ENCODE data around the gene FGD3.

The FGD3 gene

DNA sequence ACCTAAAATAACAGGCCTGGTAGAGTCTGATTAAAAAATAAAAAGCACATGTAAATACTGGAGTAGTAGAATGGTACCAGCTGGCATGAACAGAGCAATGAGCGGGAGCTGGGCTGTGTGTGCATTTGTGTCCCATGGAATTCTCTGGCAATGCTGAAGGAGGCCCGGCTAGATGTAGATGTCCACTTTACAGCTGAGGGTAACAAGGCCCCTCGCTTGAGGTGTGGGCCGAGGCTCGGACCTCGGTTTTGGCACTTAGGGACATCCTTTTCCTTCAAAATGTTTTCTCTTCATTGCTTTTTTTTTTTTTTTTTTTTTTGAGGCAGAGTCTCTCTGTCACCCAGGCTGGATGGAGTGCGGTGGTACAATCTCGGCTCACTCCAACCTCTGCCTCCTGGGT lies 1.5 kb upstream of the FGD3 start:
- H3K23ac ChIP-seq (ENCODE audit: low read length): no peak overlapping the region
- no peak overlapping the region for H3K56ac ChIP-seq (ENCODE audit: low read length)
- no peak overlapping the region for H4K8ac ChIP-seq (ENCODE audit: low read depth, low read length)
- H3K4me2 ChIP-seq (ENCODE audit: low read length): no peak overlapping the region
- H2BK15ac ChIP-seq (replicated peaks; ENCODE audit: low read depth): no peak overlapping the region
- no peak overlapping the region for H2AK5ac ChIP-seq (ENCODE audit: low read length)
- no peaks in the 10 kb centered on the region for H3K27me3 ChIP-seq (ENCODE audit: insufficient read depth, low read length, poor library complexity)
- no peaks in the 10 kb centered on the region for H3K36me3 ChIP-seq (ENCODE audit: control insufficient read depth, insufficient read depth, low read length)
- WGBS (ENCODE audit: extremely low coverage, insufficient coverage, low lambda C conversion rate): no CpG with 5 or more reads among the region's 8 CpGs
- no peaks in the 10 kb centered on the region for H3K79me2 ChIP-seq (ENCODE audit: control insufficient read depth, insufficient read depth, low read length)
- H3K4me1 ChIP-seq (ENCODE audit: control insufficient read depth, low read depth, low read length): peaks cover 2% of the 10 kb centered on the region
- H4K5ac ChIP-seq (ENCODE audit: low read length): no peak overlapping the region
- no peak overlapping the region for H2BK5ac ChIP-seq (ENCODE audit: low read length)
- no peak overlapping the region for H2BK120ac ChIP-seq (ENCODE audit: low read depth, low read length)
- no peak overlapping the region for H3K27ac ChIP-seq (ENCODE audit: low read depth, low read length)
- H3K18ac ChIP-seq (ENCODE audit: low read length): no peak overlapping the region
- H3K9ac ChIP-seq (ENCODE audit: low read length): no peak overlapping the region
- DNase-seq: no peak
- H3K79me1 ChIP-seq (ENCODE audit: low read length): no peaks in the 10 kb centered on the region
- no peak overlapping the region for H3K4me3 ChIP-seq (ENCODE audit: low read length)
- H3K4ac ChIP-seq (ENCODE audit: low read depth, low read length): no peak overlapping the region

DNA sequence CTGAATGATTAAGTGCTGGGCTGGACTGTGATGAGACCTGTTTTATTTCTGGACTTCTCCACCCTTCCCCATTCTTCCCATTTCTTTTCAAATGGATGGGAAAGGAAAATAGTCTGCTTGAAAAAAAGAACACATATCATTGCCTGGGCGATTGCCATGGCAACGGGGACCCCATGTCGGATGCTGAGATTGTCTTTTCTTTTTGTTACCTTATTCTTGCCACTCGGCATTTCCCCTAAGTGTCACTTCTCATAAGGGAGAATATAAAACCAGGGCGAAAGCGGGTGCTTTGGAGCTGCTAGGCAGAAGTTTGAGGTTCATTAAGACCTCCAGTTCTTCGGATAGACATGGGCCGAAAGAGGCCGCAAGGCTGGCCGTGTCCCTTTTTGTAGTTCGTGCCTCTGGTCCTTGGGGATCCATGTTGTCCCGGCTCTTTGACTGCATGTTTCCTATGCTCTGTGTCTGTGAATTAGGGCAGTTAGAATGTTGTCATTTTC lies 763 bp downstream of the FGD3 start:
- no peak overlapping the region for H2AK5ac ChIP-seq (ENCODE audit: low read length)
- no peak overlapping the region for H3K27ac ChIP-seq (ENCODE audit: low read depth, low read length)
- H3K56ac ChIP-seq (ENCODE audit: low read length): no peak overlapping the region
- H3K79me1 ChIP-seq (ENCODE audit: low read length): no peaks in the 10 kb centered on the region
- H3K79me2 ChIP-seq (ENCODE audit: control insufficient read depth, insufficient read depth, low read length): no peaks in the 10 kb centered on the region
- H3K36me3 ChIP-seq (ENCODE audit: control insufficient read depth, insufficient read depth, low read length): no peaks in the 10 kb centered on the region
- H3K27me3 ChIP-seq (ENCODE audit: insufficient read depth, low read length, poor library complexity): no peaks in the 10 kb centered on the region
- H3K4ac ChIP-seq (ENCODE audit: low read depth, low read length): no peak overlapping the region
- H4K8ac ChIP-seq (ENCODE audit: low read depth, low read length): no peak overlapping the region
- peaks cover 2% of the 10 kb centered on the region for H3K4me1 ChIP-seq (ENCODE audit: control insufficient read depth, low read depth, low read length)
- no peak overlapping the region for H2BK120ac ChIP-seq (ENCODE audit: low read depth, low read length)
- H2BK5ac ChIP-seq (ENCODE audit: low read length): no peak overlapping the region
- no peak overlapping the region for H3K9ac ChIP-seq (ENCODE audit: low read length)
- no CpG with 5 or more reads among the region's 12 CpGs for WGBS (ENCODE audit: extremely low coverage, insufficient coverage, low lambda C conversion rate)
- no peak overlapping the region for H2BK15ac ChIP-seq (replicated peaks; ENCODE audit: low read depth)
- no peak for DNase-seq
- no peak overlapping the region for H4K5ac ChIP-seq (ENCODE audit: low read length)
- no peak overlapping the region for H3K4me3 ChIP-seq (ENCODE audit: low read length)
- no peak overlapping the region for H3K4me2 ChIP-seq (ENCODE audit: low read length)
- H3K23ac ChIP-seq (ENCODE audit: low read length): no peak overlapping the region
- H3K18ac ChIP-seq (ENCODE audit: low read length): no peak overlapping the region

DNA sequence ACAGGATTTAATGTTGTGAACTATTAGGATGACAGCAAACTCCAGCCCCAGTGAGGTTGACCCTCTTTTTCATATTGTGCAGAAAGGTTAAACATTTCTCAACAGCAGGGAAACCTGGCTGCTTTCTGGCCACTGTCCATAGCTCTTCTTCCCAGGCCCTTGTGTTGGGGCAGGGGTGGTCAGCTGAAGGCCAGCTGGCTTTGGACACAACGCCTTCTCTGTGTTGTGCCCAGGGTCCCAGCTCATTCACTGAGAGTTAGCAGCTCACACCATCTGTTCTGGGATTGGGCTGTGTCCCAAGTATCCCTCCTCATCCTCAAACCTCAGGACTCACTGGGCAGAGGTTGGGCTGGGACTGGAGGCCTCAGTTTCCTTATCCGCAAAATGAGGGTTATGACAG lies 1.3 kb downstream of the FGD3 start:
- H3K9ac ChIP-seq (ENCODE audit: low read length): no peak overlapping the region
- H3K27me3 ChIP-seq (ENCODE audit: insufficient read depth, low read length, poor library complexity): no peaks in the 10 kb centered on the region
- H3K4me2 ChIP-seq (ENCODE audit: low read length): no peak overlapping the region
- no peak overlapping the region for H3K4ac ChIP-seq (ENCODE audit: low read depth, low read length)
- no peak overlapping the region for H4K8ac ChIP-seq (ENCODE audit: low read depth, low read length)
- no CpG with 5 or more reads among the region's 2 CpGs for WGBS (ENCODE audit: extremely low coverage, insufficient coverage, low lambda C conversion rate)
- H3K36me3 ChIP-seq (ENCODE audit: control insufficient read depth, insufficient read depth, low read length): no peaks in the 10 kb centered on the region
- peaks cover 2% of the 10 kb centered on the region for H3K4me1 ChIP-seq (ENCODE audit: control insufficient read depth, low read depth, low read length)
- H2BK15ac ChIP-seq (replicated peaks; ENCODE audit: low read depth): no peak overlapping the region
- H2BK120ac ChIP-seq (ENCODE audit: low read depth, low read length): no peak overlapping the region
- H4K5ac ChIP-seq (ENCODE audit: low read length): no peak overlapping the region
- no peak overlapping the region for H3K18ac ChIP-seq (ENCODE audit: low read length)
- H2AK5ac ChIP-seq (ENCODE audit: low read length): no peak overlapping the region
- H3K79me1 ChIP-seq (ENCODE audit: low read length): no peaks in the 10 kb centered on the region
- no peak for DNase-seq
- H3K79me2 ChIP-seq (ENCODE audit: control insufficient read depth, insufficient read depth, low read length): no peaks in the 10 kb centered on the region
- H3K4me3 ChIP-seq (ENCODE audit: low read length): no peak overlapping the region
- no peak overlapping the region for H2BK5ac ChIP-seq (ENCODE audit: low read length)
- H3K23ac ChIP-seq (ENCODE audit: low read length): no peak overlapping the region
- H3K56ac ChIP-seq (ENCODE audit: low read length): no peak overlapping the region
- H3K27ac ChIP-seq (ENCODE audit: low read depth, low read length): no peak overlapping the region

DNA sequence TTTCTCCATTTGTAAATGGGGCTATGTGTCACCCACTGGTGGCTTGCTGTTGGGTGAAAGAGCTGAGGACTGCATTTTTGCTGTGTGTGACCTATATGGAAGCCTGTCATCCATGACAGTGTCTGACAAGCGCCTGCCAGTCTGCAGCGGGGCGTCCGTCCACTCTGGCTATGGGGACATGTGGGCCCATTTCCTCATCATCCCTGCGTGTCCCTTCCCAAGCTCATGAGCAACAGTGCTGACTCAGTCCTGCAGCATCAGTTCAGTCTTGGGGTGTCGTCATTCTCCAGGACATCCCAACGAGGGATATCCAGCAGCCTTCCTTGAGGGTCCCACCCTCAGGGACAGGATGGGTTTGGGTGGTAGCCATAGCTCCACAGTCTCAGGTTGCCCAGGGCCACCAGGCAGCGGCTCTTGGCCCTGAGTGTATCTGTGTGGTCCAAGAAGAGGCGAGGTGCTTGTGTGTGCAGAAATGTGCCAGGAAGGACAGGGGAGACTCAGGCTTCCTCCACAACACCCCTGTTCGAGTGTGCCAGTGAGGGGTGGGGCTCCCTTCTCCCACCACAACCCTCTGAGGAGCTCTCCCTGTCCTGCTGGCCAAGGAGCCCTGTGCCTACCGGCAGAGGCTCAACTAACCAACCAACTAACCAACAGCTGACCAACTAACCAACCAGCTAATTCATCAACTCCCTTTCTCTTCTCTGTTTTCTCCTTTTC lies 2.1 kb downstream of the FGD3 start:
- no peak overlapping the region for H3K27ac ChIP-seq (ENCODE audit: low read depth, low read length)
- H2BK5ac ChIP-seq (ENCODE audit: low read length): no peak overlapping the region
- no peaks in the 10 kb centered on the region for H3K79me2 ChIP-seq (ENCODE audit: control insufficient read depth, insufficient read depth, low read length)
- no CpG with 5 or more reads among the region's 11 CpGs for WGBS (ENCODE audit: extremely low coverage, insufficient coverage, low lambda C conversion rate)
- H3K4me3 ChIP-seq (ENCODE audit: low read length): no peak overlapping the region
- no peak overlapping the region for H3K4ac ChIP-seq (ENCODE audit: low read depth, low read length)
- H3K9ac ChIP-seq (ENCODE audit: low read length): no peak overlapping the region
- no peak overlapping the region for H3K18ac ChIP-seq (ENCODE audit: low read length)
- H3K79me1 ChIP-seq (ENCODE audit: low read length): no peaks in the 10 kb centered on the region
- H2AK5ac ChIP-seq (ENCODE audit: low read length): no peak overlapping the region
- no peaks in the 10 kb centered on the region for H3K36me3 ChIP-seq (ENCODE audit: control insufficient read depth, insufficient read depth, low read length)
- no peak overlapping the region for H2BK15ac ChIP-seq (replicated peaks; ENCODE audit: low read depth)
- H3K4me1 ChIP-seq (ENCODE audit: control insufficient read depth, low read depth, low read length): peaks cover 2% of the 10 kb centered on the region
- no peak overlapping the region for H3K4me2 ChIP-seq (ENCODE audit: low read length)
- H3K56ac ChIP-seq (ENCODE audit: low read length): no peak overlapping the region
- DNase-seq: no peak
- H4K8ac ChIP-seq (ENCODE audit: low read depth, low read length): no peak overlapping the region
- H3K23ac ChIP-seq (ENCODE audit: low read length): no peak overlapping the region
- no peaks in the 10 kb centered on the region for H3K27me3 ChIP-seq (ENCODE audit: insufficient read depth, low read length, poor library complexity)
- no peak overlapping the region for H2BK120ac ChIP-seq (ENCODE audit: low read depth, low read length)
- H4K5ac ChIP-seq (ENCODE audit: low read length): no peak overlapping the region

DNA sequence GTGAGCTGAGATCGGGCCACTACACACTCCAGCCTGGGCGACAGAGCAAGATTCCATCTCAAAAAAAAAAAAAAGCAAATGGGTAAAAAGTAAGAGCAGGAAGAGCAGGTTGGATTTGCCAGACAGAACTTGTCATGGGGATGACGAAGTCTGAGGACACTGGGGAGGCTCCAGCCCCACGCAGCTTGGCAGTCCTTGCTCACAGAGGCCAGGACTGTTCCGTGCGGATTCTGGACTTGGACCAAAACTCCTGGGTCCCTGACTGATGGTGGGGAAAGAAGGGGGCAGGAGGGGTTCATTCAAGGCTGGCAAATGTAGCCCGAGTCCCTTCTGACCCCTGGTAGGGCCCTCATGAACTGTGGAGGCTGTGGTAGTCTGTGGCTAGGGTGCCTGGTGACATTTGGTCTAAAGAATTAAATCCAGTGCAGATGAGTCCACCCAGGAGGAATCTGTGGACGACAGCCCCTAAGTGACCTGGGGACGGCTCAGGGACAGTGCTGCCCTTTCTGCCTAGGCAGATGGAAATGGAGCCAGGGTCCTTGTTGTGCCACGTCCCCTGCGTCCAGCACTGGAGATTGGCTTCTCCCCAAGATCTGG lies 3.1 kb downstream of the FGD3 start:
- Histone ChIP-seq H3K4me3 (ENCODE audit: low read length) (no peak overlapping the region), H2BK5ac (ENCODE audit: low read length) (no peak overlapping the region), H2AK5ac (ENCODE audit: low read length) (no peak overlapping the region), H3K9ac (ENCODE audit: low read length) (no peak overlapping the region), H3K4ac (ENCODE audit: low read depth, low read length) (no peak overlapping the region), H3K4me1 (ENCODE audit: control insufficient read depth, low read depth, low read length) (peaks cover 2% of the 10 kb centered on the region), H2BK120ac (ENCODE audit: low read depth, low read length) (no peak overlapping the region), H3K79me1 (ENCODE audit: low read length) (no peaks in the 10 kb centered on the region), H3K18ac (ENCODE audit: low read length) (no peak overlapping the region), H3K36me3 (ENCODE audit: control insufficient read depth, insufficient read depth, low read length) (no peaks in the 10 kb centered on the region), H3K4me2 (ENCODE audit: low read length) (no peak overlapping the region), H2BK15ac (replicated peaks; ENCODE audit: low read depth) (no peak overlapping the region), H3K27ac (ENCODE audit: low read depth, low read length) (no peak overlapping the region), H3K23ac (ENCODE audit: low read length) (no peak overlapping the region), H3K27me3 (ENCODE audit: insufficient read depth, low read length, poor library complexity) (no peaks in the 10 kb centered on the region), H4K5ac (ENCODE audit: low read length) (no peak overlapping the region), H3K56ac (ENCODE audit: low read length) (no peak overlapping the region), H3K79me2 (ENCODE audit: control insufficient read depth, insufficient read depth, low read length) (no peaks in the 10 kb centered on the region), H4K8ac (ENCODE audit: low read depth, low read length) (no peak overlapping the region)
- no CpG with 5 or more reads among the region's 11 CpGs for WGBS (ENCODE audit: extremely low coverage, insufficient coverage, low lambda C conversion rate)
- DNase-seq: no peak

Data from mesendoderm (in vitro differentiated cells).